NOMO-1 (cell line): ENCODE measurements around the gene IMMP2L.

Source experiments
- DNase-seq, 2 experiments: peaks; one replicate each; lab custom pipeline; 2025; ENCODE audit not compliant: unreplicated experiment in 2 of 2; lab: John Stamatoyannopoulos, UW

IMMP2L gene

GRCh38 chr7:110790992-110791391, 771.3 kb downstream of the IMMP2L start:
- DNase-seq, result no peak

GRCh38 chr7:110786328-110786965, 775.8 kb downstream of the IMMP2L start:
- peak; percentile 9 to 15 for DNase-seq

GRCh38 chr7:110784749-110785148, 777.5 kb downstream of the IMMP2L start:
- no peak for DNase-seq

GRCh38 chr7:110780712-110781111, 781.6 kb downstream of the IMMP2L start:
- no peak for DNase-seq

- DNase-seq, result no peak
Observed at GRCh38 chr7:110779339-110779738, 783.0 kb downstream of the IMMP2L start.

- DNase-seq, result no peak
Observed at GRCh38 chr7:110775046-110775445, 787.2 kb downstream of the IMMP2L start.

- no peak for DNase-seq
Observed at GRCh38 chr7:110774071-110774470, 788.2 kb downstream of the IMMP2L start.

- DNase-seq, result no peak
Observed at GRCh38 chr7:110772615-110773014, 789.7 kb downstream of the IMMP2L start.

- no peak for DNase-seq
Observed at GRCh38 chr7:110771717-110772116, 790.6 kb downstream of the IMMP2L start.

GRCh38 chr7:110767550-110768110, 794.7 kb downstream of the IMMP2L start:
- no peak for DNase-seq

- DNase-seq, result no peak
Observed at GRCh38 chr7:110766864-110767263, 795.4 kb downstream of the IMMP2L start.

- DNase-seq, result no peak
Observed at GRCh38 chr7:110764852-110765251, 797.4 kb downstream of the IMMP2L start.

GRCh38 chr7:110762546-110763225, 799.6 kb downstream of the IMMP2L start:
- no peak for DNase-seq

GRCh38 chr7:110760341-110760740, 802.0 kb downstream of the IMMP2L start:
- no peak for DNase-seq

GRCh38 chr7:110759069-110759468, 803.2 kb downstream of the IMMP2L start:
- DNase-seq, result no peak

GRCh38 chr7:110754649-110755048, 807.6 kb downstream of the IMMP2L start:
- DNase-seq, result no peak

GRCh38 chr7:110750931-110751605, 811.2 kb downstream of the IMMP2L start:
- DNase-seq, result no peak

- DNase-seq, result no peak
Observed at GRCh38 chr7:110733221-110733620, 829.1 kb downstream of the IMMP2L start.

- no peak for DNase-seq
Observed at GRCh38 chr7:110724811-110725210, 837.5 kb downstream of the IMMP2L start.

GRCh38 chr7:110721395-110721794, 840.9 kb downstream of the IMMP2L start:
- DNase-seq, result no peak

- DNase-seq, result no peak
Observed at GRCh38 chr7:110720626-110721025, 841.7 kb downstream of the IMMP2L start.

- no peak for DNase-seq
Observed at GRCh38 chr7:110719741-110720140, 842.6 kb downstream of the IMMP2L start.
